Measurements from ENCODE around the gene DNAI7. TPM values are rescaled to one million over a fixed set of nuclear protein-coding genes. Genes with fewer than 3 reads are reported as not detected.

Gene DNAI7
- total and polyA plus RNA-seq, 2 donors (not counting 1 experiment from before 2014, with no cell fraction given) = 0.62 TPM; not detected in 1

GRCh38 chr12:25084816-25085215, 110.1 kb downstream of the DNAI7 start:
- Histone ChIP-seq H3K9ac (ENCODE audit: low read length) (no peak overlapping the region), H2AFZ (ENCODE audit: insufficient read depth, low read depth, low read length, poor library complexity, severe bottlenecking) (no peak overlapping the region), H3K36me3 (replicated peaks in 1 of 2; ENCODE audit: control extremely low read depth in 1 of 2, control insufficient read depth in 1 of 2, extremely low read depth in 1 of 2, insufficient read depth in 2 of 2, low read length in 1 of 2) (peaks cover 30 to 94% of the 10 kb centered on the region in 2 experiments), H3K4me1 (ENCODE audit: control insufficient read depth in 2 of 2, insufficient read depth in 2 of 2, low read length in 2 of 2) (peaks cover 4 to 15% of the 10 kb centered on the region in 2 donors), H3K27me3 (replicated peaks in 1 of 4; ENCODE audit: control extremely low read depth in 1 of 4, control insufficient read depth in 3 of 4, insufficient read depth in 4 of 4, low read length in 3 of 4) (no peaks in the 10 kb centered on the region), H4K20me1 (ENCODE audit: control insufficient read depth, insufficient read depth, low read length, poor library complexity, severe bottlenecking) (peaks cover 25% of the 10 kb centered on the region), H3K9me3 (ENCODE audit: control extremely low read depth in 1 of 3, control insufficient read depth in 2 of 3, insufficient read depth in 1 of 3, low read length in 2 of 3) (no peaks in the 10 kb centered on the region), H3K79me2 (ENCODE audit: control insufficient read depth, insufficient read depth, low read length) (peaks cover 28% of the 10 kb centered on the region), H3K4me3 (ENCODE audit: control extremely low read depth in 1 of 5, extremely low read depth in 1 of 5, insufficient read depth in 1 of 5, low read depth in 2 of 5, low read length in 4 of 5) (no peak overlapping the region), H3K27ac (ENCODE audit: low read length in 2 of 2) (no peak overlapping the region), H3K4me2 (replicated peaks; ENCODE audit: low read depth, low read length, poor library complexity, severe bottlenecking) (no peak overlapping the region)
- 93% methylated on average over 2 of the region's 2 CpGs for WGBS (ENCODE audit: insufficient coverage)
- ChIA-PET CTCF (interaction anchor here (0.6 kb wide), 1 partner anchor 17 kb away, joined by 3 read pairs; no protein-coding TSS in a partner anchor), POLR2A (no interaction called here)
- no peak overlapping the region for H3K4me3 Mint-ChIP-seq
- TF ChIP-seq EZH2 (IDR thresholded peaks at IDR 0.05; ENCODE audit: borderline replicate concordance, insufficient read depth, low read depth, low read length, poor library complexity, severe bottlenecking) (no peak), CTCF (IDR thresholded peaks at IDR 0.05) (no peak)
- no peaks in the 10 kb centered on the region for H3K27me3 Mint-ChIP-seq
- H3K4me1 Mint-ChIP-seq = peaks cover 32% of the 10 kb centered on the region
- no peak for DNase-seq
- intact Hi-C loops (cut with micrococcal nuclease) = loop anchor here (5.0 kb wide), 1 partner anchor 33 kb away; a partner anchor contains a TSS
- peak overlapping the region; percentile 63 for H3K27ac Mint-ChIP-seq
- no peaks in the 10 kb centered on the region for H3K9me3 Mint-ChIP-seq (ENCODE audit: insufficient read depth)
- no peak for ATAC-seq (ENCODE audit: low read depth)

- ChIA-PET CTCF (interaction anchor here (0.6 to 1.6 kb wide), 5 partner anchors 29 to 92 kb away, joined by 3 to 5 read pairs (median 4); a partner anchor contains a TSS), POLR2A (no interaction called here)
- Mint-ChIP-seq H3K4me1 (peaks cover 20% of the 10 kb centered on the region), H3K27me3 (no peaks in the 10 kb centered on the region), H3K4me3 (no peak overlapping the region), H3K27ac (no peak overlapping the region), H3K9me3 (ENCODE audit: insufficient read depth) (no peaks in the 10 kb centered on the region)
- Histone ChIP-seq H3K4me2 (replicated peaks; ENCODE audit: low read depth, low read length, poor library complexity, severe bottlenecking) (no peak overlapping the region), H3K9me3 (ENCODE audit: control extremely low read depth in 1 of 3, control insufficient read depth in 2 of 3, insufficient read depth in 1 of 3, low read length in 2 of 3) (no peaks in the 10 kb centered on the region), H2AFZ (ENCODE audit: insufficient read depth, low read depth, low read length, poor library complexity, severe bottlenecking) (no peak overlapping the region), H3K36me3 (replicated peaks in 1 of 2; ENCODE audit: control extremely low read depth in 1 of 2, control insufficient read depth in 1 of 2, extremely low read depth in 1 of 2, insufficient read depth in 2 of 2, low read length in 1 of 2) (peaks cover 37 to 92% of the 10 kb centered on the region in 2 experiments), H3K27me3 (replicated peaks in 1 of 4; ENCODE audit: control extremely low read depth in 1 of 4, control insufficient read depth in 3 of 4, insufficient read depth in 4 of 4, low read length in 3 of 4) (no peaks in the 10 kb centered on the region), H3K4me3 (ENCODE audit: control extremely low read depth in 1 of 5, extremely low read depth in 1 of 5, insufficient read depth in 1 of 5, low read depth in 2 of 5, low read length in 4 of 5) (no peak overlapping the region), H4K20me1 (ENCODE audit: control insufficient read depth, insufficient read depth, low read length, poor library complexity, severe bottlenecking) (peaks cover 25% of the 10 kb centered on the region), H3K9ac (ENCODE audit: low read length) (no peak overlapping the region), H3K27ac (ENCODE audit: low read length in 2 of 2) (no peak overlapping the region), H3K79me2 (ENCODE audit: control insufficient read depth, insufficient read depth, low read length) (peaks cover 28% of the 10 kb centered on the region), H3K4me1 (ENCODE audit: control insufficient read depth in 2 of 2, insufficient read depth in 2 of 2, low read length in 2 of 2) (peaks cover 0 to 5% of the 10 kb centered on the region in 2 donors)
- no CpG with 5 or more reads among the region's 5 CpGs for WGBS (ENCODE audit: insufficient coverage)
- TF ChIP-seq CTCF (IDR thresholded peaks at IDR 0.05) (no peak), EZH2 (IDR thresholded peaks at IDR 0.05; ENCODE audit: borderline replicate concordance, insufficient read depth, low read depth, low read length, poor library complexity, severe bottlenecking) (no peak)
- intact Hi-C loops (cut with micrococcal nuclease) = no loop called here
- DNase-seq (no peak), ATAC-seq (ENCODE audit: low read depth) (no peak)
These were observed 111.7 kb downstream of the DNAI7 start for GRCh38 chr12:25083211-25083610.

Data from B cell (primary cell).